Uterus (tissue), 4 donors: ENCODE results near the gene NHLRC4. TPM values are rescaled to one million over a fixed set of nuclear protein-coding genes. Genes with fewer than 3 reads are reported as not detected.

Experiments
- DNase-seq, 2 donors: peaks; one replicate each; pipeline ENCODE4 v3.0.0-alpha.2; 2019 to 2020
- H3K27ac ChIP-seq, 2 donors: fragments of 200-600 bp; sonication (generic); 1 replicate in 1 of 2; 2 replicates in 1 of 2; pipeline ENCODE4 v1.5.1; 2016 to 2018
- H3K27me3 ChIP-seq, 2 donors: fragments of 200-600 bp; sonication (generic); one replicate each; pipeline ENCODE4 v1.5.1; 2018 to 2019; ENCODE audit warnings: control low read depth in 1 of 2
- H3K36me3 ChIP-seq, 2 donors: fragments of 200-600 bp; sonication (generic); one replicate each; pipeline ENCODE4 v1.5.1; 2019; ENCODE audit warnings: control low read depth in 1 of 2
- H3K4me1 ChIP-seq, 2 donors: fragments of 200-600 bp; sonication (generic); one replicate each; pipeline ENCODE4 v1.5.1; 2018 to 2019; ENCODE audit warnings: control low read depth in 1 of 2
- H3K4me3 ChIP-seq, 2 donors: fragments of 200-600 bp; sonication (generic); 1 replicate in 1 of 2; 2 replicates in 1 of 2; pipeline ENCODE4 v1.5.1; 2018 to 2019; ENCODE audit warnings: mild to moderate bottlenecking in 1 of 2
- H3K9me3 ChIP-seq, 2 donors: fragments of 200-600 bp; sonication (generic); one replicate each; pipeline ENCODE4 v1.5.1; 2019; ENCODE audit warnings: control low read depth in 1 of 2
- POLR2A ChIP-seq, 2 donors: fragments of 450-650 bp; IDR thresholded peaks; one replicate each; pipeline ENCODE4 v1.6.1; 2016; ENCODE audit warnings: antibody characterized with exemption in 2 of 2, mild to moderate bottlenecking in 1 of 2, moderate library complexity in 1 of 2
- intact Hi-C: fragments of 100-400 bp; cut with DNase I; formaldehyde crosslinking; loops from one replicate; pipeline ENCODE4 v1.15.1; 2023; ENCODE audit warnings: low total_unique reads
- total RNA-seq, 4 donors: library from RNA; depleted of rRNA in 3 of 4; stranded (reverse); fragments of >200 nt in 3 of 4; gene quantifications; one replicate each; pipeline versions ENCODE4 v1.1.0 to v1.2.4, GENCODE V29; 2014 to 2023
- TF ChIP-seq, protein P1 (sequence below), 4 experiments: fragments of 200-600 bp in 2 of 4; fragments of 450-650 bp in 2 of 4; sonication (generic) in 2 of 4; IDR thresholded peaks; one replicate each; pipeline ENCODE4 v1.5.1; 2016 to 2019; ENCODE audit warnings: antibody characterized with exemption in 4 of 4, mild to moderate bottlenecking in 2 of 4, moderate library complexity in 1 of 4
- donor health status: DM: yes; HTN: yes; CAD: no.

NHLRC4 gene
- total RNA-seq, 4 donors from 2014 or later, result 1.2 to 7.5 (median 1.5) TPM

- Histone ChIP-seq H3K4me3 (no peak within 1 kb of the TSS), H3K27ac (no peak within 1 kb of the TSS), H3K9me3 (no peaks in the 10 kb centered on the region), H3K4me1 (peaks cover 0 to 12% of the 10 kb centered on the region in 2 donors), H3K27me3 (peaks cover 0 to 11% of the 10 kb centered on the region in 2 donors), H3K36me3 (no peaks in the 10 kb centered on the region)
- DNase-seq, result no peak
- TF ChIP-seq POLR2A (IDR thresholded peaks at IDR 0.05), result no peak
- TF ChIP-seq, protein P1, sequence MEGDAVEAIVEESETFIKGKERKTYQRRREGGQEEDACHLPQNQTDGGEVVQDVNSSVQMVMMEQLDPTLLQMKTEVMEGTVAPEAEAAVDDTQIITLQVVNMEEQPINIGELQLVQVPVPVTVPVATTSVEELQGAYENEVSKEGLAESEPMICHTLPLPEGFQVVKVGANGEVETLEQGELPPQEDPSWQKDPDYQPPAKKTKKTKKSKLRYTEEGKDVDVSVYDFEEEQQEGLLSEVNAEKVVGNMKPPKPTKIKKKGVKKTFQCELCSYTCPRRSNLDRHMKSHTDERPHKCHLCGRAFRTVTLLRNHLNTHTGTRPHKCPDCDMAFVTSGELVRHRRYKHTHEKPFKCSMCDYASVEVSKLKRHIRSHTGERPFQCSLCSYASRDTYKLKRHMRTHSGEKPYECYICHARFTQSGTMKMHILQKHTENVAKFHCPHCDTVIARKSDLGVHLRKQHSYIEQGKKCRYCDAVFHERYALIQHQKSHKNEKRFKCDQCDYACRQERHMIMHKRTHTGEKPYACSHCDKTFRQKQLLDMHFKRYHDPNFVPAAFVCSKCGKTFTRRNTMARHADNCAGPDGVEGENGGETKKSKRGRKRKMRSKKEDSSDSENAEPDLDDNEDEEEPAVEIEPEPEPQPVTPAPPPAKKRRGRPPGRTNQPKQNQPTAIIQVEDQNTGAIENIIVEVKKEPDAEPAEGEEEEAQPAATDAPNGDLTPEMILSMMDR (IDR thresholded peaks at IDR 0.05), result no peak
- intact Hi-C loops, result no loop called here
These were observed 6.6 kb upstream of the NHLRC4 start, which contains the start of gene PRR35 for GRCh38 chr16:560204-560700. Gene PRR35 (plus strand): TSS chr16:560394. CDS start chr16:563295, 2,901 bp downstream.

DNA sequence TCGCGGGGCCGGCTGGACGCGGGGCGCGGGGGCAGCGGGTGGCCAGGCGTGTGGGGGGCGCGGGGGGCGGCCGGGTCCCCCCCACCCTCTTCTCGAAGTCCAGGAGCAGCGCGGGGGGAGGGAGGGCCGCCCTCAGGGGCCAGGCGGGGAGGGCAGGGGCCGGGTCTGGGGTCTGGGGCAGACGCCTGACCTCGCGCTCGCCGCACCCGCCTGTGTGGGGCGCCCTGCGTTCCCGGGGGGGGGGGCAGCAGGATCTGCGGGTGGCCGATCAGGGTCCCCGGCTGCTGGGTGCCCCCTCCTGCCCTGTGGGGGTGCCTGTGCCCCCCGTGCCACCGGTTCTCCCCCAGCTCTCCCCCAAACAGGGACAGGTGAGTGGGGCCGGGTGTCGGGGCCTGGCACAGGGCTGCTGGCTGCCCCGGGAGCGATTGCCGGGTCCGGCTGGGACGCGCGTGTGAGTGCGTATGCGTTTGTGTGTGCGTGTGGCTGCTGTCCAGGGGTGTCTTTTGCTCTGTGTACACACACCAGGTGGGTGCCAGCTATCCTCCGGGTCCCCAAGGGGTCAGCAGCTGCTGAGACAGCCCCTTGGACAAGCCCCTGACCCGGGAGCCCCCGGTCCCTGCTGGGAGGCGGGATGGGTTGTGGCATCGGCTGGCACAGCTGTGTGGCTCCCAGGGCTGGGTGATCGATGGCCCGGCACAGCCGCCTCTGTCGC is 5.9 kb upstream of the NHLRC4 start:
- H3K4me1 ChIP-seq, result peaks cover 6 to 14% of the 10 kb centered on the region in 2 donors
- no peak overlapping the region for H3K4me3 ChIP-seq
- no peaks in the 10 kb centered on the region for H3K36me3 ChIP-seq
- no peak for DNase-seq
- no peaks in the 10 kb centered on the region for H3K9me3 ChIP-seq
- H3K27me3 ChIP-seq, result peaks cover 0 to 11% of the 10 kb centered on the region in 2 donors
- TF ChIP-seq, protein P1 (IDR thresholded peaks at IDR 0.05), result no peak
- intact Hi-C loops, result no loop called here
- no peak overlapping the region for H3K27ac ChIP-seq

GRCh38 chr16:561413-561794 is 5.4 kb upstream of the NHLRC4 start:
- Histone ChIP-seq H3K4me1 (peaks cover 8 to 20% of the 10 kb centered on the region in 2 donors), H3K27ac (no peak overlapping the region), H3K9me3 (no peaks in the 10 kb centered on the region), H3K36me3 (no peaks in the 10 kb centered on the region), H3K4me3 (no peak overlapping the region), H3K27me3 (peaks cover 0 to 11% of the 10 kb centered on the region in 2 donors)
- TF ChIP-seq POLR2A (IDR thresholded peaks at IDR 0.05), result no peak
- TF ChIP-seq, protein P1 (IDR thresholded peaks at IDR 0.05), result no peak
- intact Hi-C loops, result no loop called here
- DNase-seq, result no peak

GRCh38 chr16:561957-562938 is 4.6 kb upstream of the NHLRC4 start:
- Histone ChIP-seq H3K36me3 (no peaks in the 10 kb centered on the region), H3K27me3 (peaks cover 0 to 11% of the 10 kb centered on the region in 2 donors), H3K4me1 (peaks cover 15 to 25% of the 10 kb centered on the region in 2 donors), H3K9me3 (no peaks in the 10 kb centered on the region), H3K4me3 (no peak overlapping the region), H3K27ac (no peak overlapping the region)
- DNase-seq, result no peak
- TF ChIP-seq POLR2A (IDR thresholded peaks at IDR 0.05), result no peak
- TF ChIP-seq, protein P1 (IDR thresholded peaks at IDR 0.05), result no peak
- intact Hi-C loops, result no loop called here
